Natural killer cell (primary cell): ENCODE data around the gene RAPGEF5. TPM values are rescaled to one million over a fixed set of nuclear protein-coding genes. Genes with fewer than 3 reads are reported as not detected.

Source experiments
- ATAC-seq, 3 donors: fragments of 150-1000 bp in 2 of 3; fragments of 200-7000 bp in 1 of 3; cut with Tn5 transposase; 1 replicate in 1 of 3; 2 replicates in 2 of 3; pipeline ENCODE4 v1.10.0; 2021; ENCODE audit warnings: mild to moderate bottlenecking in 2 of 3, moderate library complexity in 2 of 3
- DNase-seq, 2 donors: peaks; one replicate each; pipeline versions ENCODE4 v3.0.0 to v3.0.0-alpha.2; 2013 to 2021; ENCODE audit warnings: mixed read lengths in 1 of 2
- H3K27ac ChIP-seq: one replicate; pipeline ENCODE4 v1.5.1; 2013; ENCODE audit warnings: mild to moderate bottlenecking, low read length
- H3K27me3 ChIP-seq: one replicate; pipeline ENCODE4 v1.6.1; 2013; ENCODE audit warnings: low read length; ENCODE audit not compliant: control insufficient read depth, insufficient read depth
- H3K36me3 ChIP-seq: one replicate; pipeline ENCODE4 v1.6.1; 2013; ENCODE audit warnings: low read length; ENCODE audit not compliant: control insufficient read depth, insufficient read depth
- H3K4me1 ChIP-seq: one replicate; pipeline ENCODE4 v1.6.1; 2013; ENCODE audit warnings: low read length; ENCODE audit not compliant: control insufficient read depth, insufficient read depth
- H3K4me3 ChIP-seq: one replicate; pipeline ENCODE4 v1.5.1; 2013; ENCODE audit warnings: low read length
- H3K9me3 ChIP-seq: one replicate; pipeline ENCODE4 v1.6.1; 2013; ENCODE audit warnings: low read length; ENCODE audit not compliant: control insufficient read depth, insufficient read depth
- H3K27ac Mint-ChIP-seq, 2 donors: one replicate each; pipeline ENCODE4 v1.8.0; 2022; ENCODE audit warnings: mild to moderate bottlenecking in 2 of 2, mixed read lengths in 2 of 2, moderate library complexity in 1 of 2
- H3K27me3 Mint-ChIP-seq, 2 donors: one replicate each; pipeline ENCODE4 v1.8.0; 2022; ENCODE audit warnings: low read depth in 2 of 2, mixed read lengths in 2 of 2
- H3K36me3 Mint-ChIP-seq: one replicate; pipeline ENCODE4 v1.8.0; 2022; ENCODE audit warnings: mixed read lengths
- H3K4me1 Mint-ChIP-seq, 2 donors: one replicate each; pipeline ENCODE4 v1.8.0; 2022; ENCODE audit warnings: mixed read lengths in 2 of 2
- H3K4me3 Mint-ChIP-seq: one replicate; pipeline ENCODE4 v1.8.0; 2022; ENCODE audit warnings: mild to moderate bottlenecking, moderate library complexity, mixed read lengths
- H3K9me3 Mint-ChIP-seq, 2 donors: one replicate each; pipeline ENCODE4 v1.8.0; 2022; ENCODE audit warnings: mixed read lengths in 2 of 2
- WGBS: methylation state at CpG from one replicate; pipeline ENCODE4 v1.1.7; 2013; ENCODE audit warnings: missing lambda C conversion rate; ENCODE audit not compliant: insufficient coverage; 5-methylcytosine and 5-hydroxymethylcytosine counted together
- intact Hi-C: fragments of 100-400 bp; cut with micrococcal nuclease; formaldehyde crosslinking; loops from one replicate; pipeline ENCODE4 v1.14.2; 2022
- total RNA-seq, 4 donors: library from RNA; stranded (reverse); fragments of 120-200 nt in 1 of 4; gene quantifications; one replicate each; pipeline versions ENCODE4 v1.2.3 to v1.2.4, GENCODE V29; 2013 to 2022
- TF ChIP-seq, protein P1 (sequence below): fragments of 200-600 bp; IDR thresholded peaks from one replicate; pipeline ENCODE4 v1.8.0; 2022; ENCODE audit warnings: antibody characterized with exemption

RAPGEF5 gene
- total RNA-seq, 3 donors from 2014 or later (not counting 1 experiment from before 2014, with no cell fraction given), result 0.26 to 0.33 TPM; not detected in 1

DNA sequence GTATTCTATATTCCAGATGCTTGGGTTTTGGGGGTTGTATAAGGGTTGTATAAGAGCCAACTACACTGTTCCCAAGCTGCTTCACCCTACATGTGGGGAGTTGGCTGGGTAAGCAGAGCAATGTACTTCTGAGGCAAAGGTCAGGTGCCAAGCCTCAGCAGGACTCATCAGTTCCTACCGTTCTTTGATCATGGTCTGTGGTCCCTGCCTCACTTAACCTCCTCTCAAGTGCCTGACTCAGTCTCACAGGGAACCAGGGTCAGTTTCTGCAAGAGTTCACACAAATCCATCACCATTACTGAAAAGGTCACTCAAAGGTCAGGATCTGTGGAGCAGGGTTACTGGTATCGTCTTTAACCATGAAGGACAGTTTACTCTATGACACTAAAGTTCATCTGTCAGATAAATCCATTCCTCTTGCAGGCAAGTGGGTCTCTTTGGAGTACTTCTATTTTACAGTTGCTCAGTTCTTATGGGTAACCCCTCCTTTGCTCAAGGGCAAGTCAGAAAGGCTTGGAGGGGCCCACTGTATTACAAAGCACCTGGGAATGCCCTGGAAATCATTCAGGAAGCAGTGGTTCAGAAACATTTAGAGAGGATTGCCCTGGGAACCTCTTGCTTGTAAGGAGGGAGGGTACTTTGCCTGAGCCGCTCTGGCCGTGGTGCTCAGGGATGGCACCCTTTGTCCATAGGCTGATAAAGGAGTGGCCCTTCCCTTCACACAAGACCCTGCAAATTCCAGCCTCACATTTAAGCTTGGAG is 227.0 kb downstream of the RAPGEF5 start:
- Mint-ChIP-seq H3K27me3 (peaks cover 2 to 13% of the 10 kb centered on the region in 2 donors), H3K4me1 (no peaks in the 10 kb centered on the region), H3K36me3 (no peaks in the 10 kb centered on the region), H3K27ac (no peak overlapping the region), H3K4me3 (no peak overlapping the region), H3K9me3 (no peaks in the 10 kb centered on the region)
- no peaks in the 10 kb centered on the region for H3K4me1 ChIP-seq
- DNase-seq (no peak), ATAC-seq (peak in 1 of 3 donors; percentile 22)
- no peaks in the 10 kb centered on the region for H3K27me3 ChIP-seq
- no peaks in the 10 kb centered on the region for H3K9me3 ChIP-seq
- H3K27ac ChIP-seq, result no peak overlapping the region
- intact Hi-C loops, result no loop called here
- H3K4me3 ChIP-seq, result no peak overlapping the region
- 87% methylated on average over 3 of the region's 4 CpGs for WGBS
- TF ChIP-seq, protein P1, sequence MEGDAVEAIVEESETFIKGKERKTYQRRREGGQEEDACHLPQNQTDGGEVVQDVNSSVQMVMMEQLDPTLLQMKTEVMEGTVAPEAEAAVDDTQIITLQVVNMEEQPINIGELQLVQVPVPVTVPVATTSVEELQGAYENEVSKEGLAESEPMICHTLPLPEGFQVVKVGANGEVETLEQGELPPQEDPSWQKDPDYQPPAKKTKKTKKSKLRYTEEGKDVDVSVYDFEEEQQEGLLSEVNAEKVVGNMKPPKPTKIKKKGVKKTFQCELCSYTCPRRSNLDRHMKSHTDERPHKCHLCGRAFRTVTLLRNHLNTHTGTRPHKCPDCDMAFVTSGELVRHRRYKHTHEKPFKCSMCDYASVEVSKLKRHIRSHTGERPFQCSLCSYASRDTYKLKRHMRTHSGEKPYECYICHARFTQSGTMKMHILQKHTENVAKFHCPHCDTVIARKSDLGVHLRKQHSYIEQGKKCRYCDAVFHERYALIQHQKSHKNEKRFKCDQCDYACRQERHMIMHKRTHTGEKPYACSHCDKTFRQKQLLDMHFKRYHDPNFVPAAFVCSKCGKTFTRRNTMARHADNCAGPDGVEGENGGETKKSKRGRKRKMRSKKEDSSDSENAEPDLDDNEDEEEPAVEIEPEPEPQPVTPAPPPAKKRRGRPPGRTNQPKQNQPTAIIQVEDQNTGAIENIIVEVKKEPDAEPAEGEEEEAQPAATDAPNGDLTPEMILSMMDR, result no peak
- no peaks in the 10 kb centered on the region for H3K36me3 ChIP-seq

DNA sequence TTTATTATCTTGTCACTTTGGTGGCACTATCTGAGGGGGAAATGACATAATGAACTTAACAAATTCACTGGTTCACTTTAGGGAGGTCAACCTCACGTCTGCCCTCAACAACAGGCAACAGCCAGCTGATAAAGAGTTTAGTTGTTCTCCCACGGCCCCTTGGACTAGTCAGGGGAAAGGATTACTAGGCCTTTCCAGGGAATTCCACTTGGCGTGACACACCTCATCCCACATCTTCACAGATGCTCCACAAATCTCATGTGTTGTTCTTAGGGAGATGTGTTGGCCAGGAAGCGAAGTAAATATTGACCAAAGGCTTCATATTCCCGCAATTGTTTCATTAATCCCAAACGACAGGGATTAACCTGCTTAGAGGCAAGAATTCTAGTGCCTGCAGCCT is 227.8 kb downstream of the RAPGEF5 start:
- peaks cover 7 to 13% of the 10 kb centered on the region in 2 donors for H3K27me3 Mint-ChIP-seq
- H3K36me3 Mint-ChIP-seq, result no peaks in the 10 kb centered on the region
- ATAC-seq (no peak), DNase-seq (no peak)
- H3K4me1 Mint-ChIP-seq, result no peaks in the 10 kb centered on the region
- Histone ChIP-seq H3K27ac (no peak overlapping the region), H3K9me3 (no peaks in the 10 kb centered on the region), H3K4me1 (no peaks in the 10 kb centered on the region), H3K4me3 (no peak overlapping the region), H3K36me3 (no peaks in the 10 kb centered on the region), H3K27me3 (no peaks in the 10 kb centered on the region)
- H3K4me3 Mint-ChIP-seq, result no peak overlapping the region
- TF ChIP-seq, protein P1, result no peak
- no peak overlapping the region for H3K27ac Mint-ChIP-seq
- 72% methylated on average over 5 of the region's 6 CpGs for WGBS
- intact Hi-C loops, result no loop called here
- H3K9me3 Mint-ChIP-seq, result no peaks in the 10 kb centered on the region

DNA sequence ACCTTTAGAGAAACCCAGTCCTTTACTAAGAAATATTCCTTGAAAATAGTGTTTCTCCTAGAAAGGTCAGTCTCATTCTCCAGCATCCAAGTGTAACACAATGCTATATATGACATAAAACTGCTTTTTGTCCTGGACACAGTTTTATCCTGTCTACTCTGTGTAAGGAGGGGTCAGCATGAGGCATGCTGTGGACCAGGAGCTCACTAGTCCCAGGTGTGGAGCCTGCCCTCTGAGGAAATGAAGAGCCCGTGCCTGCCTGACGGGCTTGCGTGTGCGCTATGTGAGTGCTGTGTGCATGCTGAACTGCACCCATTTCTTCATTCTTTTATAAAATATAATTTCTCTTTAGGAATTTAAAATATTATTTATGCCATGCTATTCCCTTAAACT is 228.4 kb downstream of the RAPGEF5 start:
- ATAC-seq, result no peak
- no peak overlapping the region for H3K4me3 Mint-ChIP-seq
- no CpG with 5 or more reads among the region's 4 CpGs for WGBS
- no peaks in the 10 kb centered on the region for H3K36me3 ChIP-seq
- H3K4me1 ChIP-seq, result no peaks in the 10 kb centered on the region
- H3K4me1 Mint-ChIP-seq, result no peaks in the 10 kb centered on the region
- intact Hi-C loops, result no loop called here
- H3K9me3 ChIP-seq, result no peaks in the 10 kb centered on the region
- no peaks in the 10 kb centered on the region for H3K9me3 Mint-ChIP-seq
- TF ChIP-seq, protein P1, result no peak
- H3K36me3 Mint-ChIP-seq, result no peaks in the 10 kb centered on the region
- H3K4me3 ChIP-seq, result no peak overlapping the region
- H3K27ac ChIP-seq, result no peak overlapping the region
- no peak overlapping the region for H3K27ac Mint-ChIP-seq
- H3K27me3 ChIP-seq, result no peaks in the 10 kb centered on the region
- DNase-seq, result no peak
- peaks cover 9% of the 10 kb centered on the region in 2 donors for H3K27me3 Mint-ChIP-seq
